ENCODE data around the gene ZNF423. TPM values are rescaled to one million over a fixed set of nuclear protein-coding genes. Genes with fewer than 3 reads are reported as not detected.

The ZNF423 gene
- total RNA-seq, 4 donors from 2014 or later, result 1.4 to 20.6 (median 4.7) TPM

DNA sequence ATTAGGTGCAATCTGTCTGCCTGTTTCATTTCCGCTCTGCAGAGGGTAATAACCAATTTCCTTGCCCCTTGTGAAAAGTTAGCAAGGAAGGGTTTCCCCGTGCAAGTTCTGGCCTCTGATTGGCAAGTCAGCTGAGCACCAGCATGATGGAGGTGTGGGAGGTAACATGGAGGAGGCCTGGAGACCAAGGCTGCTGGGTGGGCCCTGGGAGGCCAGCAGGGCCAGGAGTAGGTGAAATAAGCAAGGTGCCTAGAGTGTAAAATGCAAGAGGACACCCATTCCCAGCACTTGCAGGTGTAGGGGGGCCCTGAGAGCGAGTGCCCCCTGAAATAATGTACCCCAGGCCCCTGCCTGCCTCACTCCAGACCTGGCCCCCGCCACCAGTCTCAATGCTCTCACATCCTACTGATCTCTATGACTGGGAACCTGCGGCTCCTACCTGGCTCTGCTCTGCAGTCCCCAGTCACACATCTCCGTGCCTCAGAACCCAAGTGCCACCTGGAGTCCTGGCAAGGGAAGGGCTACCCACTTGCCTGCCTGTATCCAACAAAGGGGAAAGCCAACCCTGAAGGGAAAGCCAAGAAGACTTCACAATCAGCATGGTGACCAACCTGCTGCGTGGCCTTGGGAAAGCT lies 366.1 kb downstream of the ZNF423 start:
- peaks cover 0 to 7% (median 3%) of the 10 kb centered on the region in 4 donors for H3K4me1 ChIP-seq
- no peaks in the 10 kb centered on the region for H3K27me3 ChIP-seq
- H3K36me3 ChIP-seq, result no peaks in the 10 kb centered on the region
- H3K27ac ChIP-seq, result no peak overlapping the region
- no peak overlapping the region for H3K4me3 ChIP-seq
- TF ChIP-seq, protein P1, sequence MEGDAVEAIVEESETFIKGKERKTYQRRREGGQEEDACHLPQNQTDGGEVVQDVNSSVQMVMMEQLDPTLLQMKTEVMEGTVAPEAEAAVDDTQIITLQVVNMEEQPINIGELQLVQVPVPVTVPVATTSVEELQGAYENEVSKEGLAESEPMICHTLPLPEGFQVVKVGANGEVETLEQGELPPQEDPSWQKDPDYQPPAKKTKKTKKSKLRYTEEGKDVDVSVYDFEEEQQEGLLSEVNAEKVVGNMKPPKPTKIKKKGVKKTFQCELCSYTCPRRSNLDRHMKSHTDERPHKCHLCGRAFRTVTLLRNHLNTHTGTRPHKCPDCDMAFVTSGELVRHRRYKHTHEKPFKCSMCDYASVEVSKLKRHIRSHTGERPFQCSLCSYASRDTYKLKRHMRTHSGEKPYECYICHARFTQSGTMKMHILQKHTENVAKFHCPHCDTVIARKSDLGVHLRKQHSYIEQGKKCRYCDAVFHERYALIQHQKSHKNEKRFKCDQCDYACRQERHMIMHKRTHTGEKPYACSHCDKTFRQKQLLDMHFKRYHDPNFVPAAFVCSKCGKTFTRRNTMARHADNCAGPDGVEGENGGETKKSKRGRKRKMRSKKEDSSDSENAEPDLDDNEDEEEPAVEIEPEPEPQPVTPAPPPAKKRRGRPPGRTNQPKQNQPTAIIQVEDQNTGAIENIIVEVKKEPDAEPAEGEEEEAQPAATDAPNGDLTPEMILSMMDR (IDR thresholded peaks at IDR 0.05), result no peak
- TF ChIP-seq POLR2A (IDR thresholded peaks at IDR 0.05), result no peak
- DNase-seq, result peak in 1 of 3 donors; percentile 39
- no peaks in the 10 kb centered on the region for H3K9me3 ChIP-seq

GRCh38 chr16:49488740-49489525 lies 367.0 kb downstream of the ZNF423 start:
- DNase-seq, result peak in 1 of 3 donors; percentile 36
- no peak for TF ChIP-seq POLR2A (IDR thresholded peaks at IDR 0.05)
- TF ChIP-seq, protein P1 (IDR thresholded peaks at IDR 0.05), result no peak
- Histone ChIP-seq H3K4me1 (peaks cover 0 to 12% (median 5%) of the 10 kb centered on the region in 4 donors), H3K4me3 (no peak overlapping the region), H3K27me3 (no peaks in the 10 kb centered on the region), H3K27ac (no peak overlapping the region), H3K36me3 (no peaks in the 10 kb centered on the region), H3K9me3 (no peaks in the 10 kb centered on the region)

- DNase-seq, result no peak
- no peak for TF ChIP-seq POLR2A (IDR thresholded peaks at IDR 0.05)
- TF ChIP-seq, protein P1 (IDR thresholded peaks at IDR 0.05), result no peak
These were observed 367.6 kb downstream of the ZNF423 start for GRCh38 chr16:49488336-49488735.

DNA sequence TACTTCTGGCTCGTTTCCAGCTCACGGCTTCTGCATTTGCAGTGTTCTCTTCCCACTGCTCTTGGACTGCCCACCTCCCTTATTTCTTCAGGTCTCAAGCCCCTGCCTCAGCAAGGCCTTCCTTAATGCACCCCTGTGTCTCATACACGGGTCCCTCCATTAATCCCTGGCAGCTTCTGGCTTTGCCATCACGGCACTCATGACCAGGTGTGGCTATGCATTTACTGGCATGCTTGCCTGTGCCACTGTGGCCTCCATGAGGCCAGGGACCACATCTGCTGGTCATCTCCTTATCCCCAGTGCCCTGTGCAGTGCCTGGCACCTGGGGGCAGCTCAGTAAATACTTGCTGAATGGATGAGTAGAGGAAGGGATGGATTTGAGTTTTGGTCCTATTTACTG lies 368.2 kb downstream of the ZNF423 start:
- no peak for DNase-seq
- Histone ChIP-seq H3K36me3 (no peaks in the 10 kb centered on the region), H3K27me3 (no peaks in the 10 kb centered on the region), H3K4me3 (no peak overlapping the region), H3K9me3 (no peaks in the 10 kb centered on the region), H3K4me1 (peaks cover 0 to 18% (median 5%) of the 10 kb centered on the region in 4 donors), H3K27ac (no peak overlapping the region)
- TF ChIP-seq, protein P1 (IDR thresholded peaks at IDR 0.05), result no peak
- TF ChIP-seq POLR2A (IDR thresholded peaks at IDR 0.05), result no peak

More at GRCh38 chr16:49488336-49488735, 367.6 kb downstream of the ZNF423 start:
- Histone ChIP-seq H3K27ac (no peak overlapping the region), H3K9me3 (no peaks in the 10 kb centered on the region), H3K4me1 (peaks cover 0 to 18% (median 5%) of the 10 kb centered on the region in 4 donors), H3K27me3 (no peaks in the 10 kb centered on the region), H3K4me3 (no peak overlapping the region), H3K36me3 (no peaks in the 10 kb centered on the region)

GRCh38 chr16:49486400-49486799 lies 369.5 kb downstream of the ZNF423 start:
- Histone ChIP-seq H3K4me3 (no peak overlapping the region), H3K4me1 (peaks cover 0 to 11% (median 2%) of the 10 kb centered on the region in 4 donors), H3K36me3 (no peaks in the 10 kb centered on the region), H3K9me3 (no peaks in the 10 kb centered on the region), H3K27me3 (no peaks in the 10 kb centered on the region), H3K27ac (no peak overlapping the region)
- DNase-seq, result no peak
- no peak for TF ChIP-seq POLR2A (IDR thresholded peaks at IDR 0.05)
- TF ChIP-seq, protein P1 (IDR thresholded peaks at IDR 0.05), result no peak

Measured in Peyer's patch (tissue), 4 donors.